ENCODE results near the gene FXYD6.

GRCh38 chr11:117808784-117809183, 67.7 kb downstream of the FXYD6 start:
- TF ChIP-seq CTCF (IDR thresholded peaks at IDR 0.05; ENCODE audit: insufficient read depth, low read length, poor library complexity, severe bottlenecking) (no peak), EZH2phosphoT487 (conservative IDR thresholded peaks at IDR 0.05; ENCODE audit: low read length) (no peak)

Data from SU-DHL-6 (cell line).